ENCODE results near the gene PARVG. TPM values are rescaled to one million over a fixed set of nuclear protein-coding genes. Genes with fewer than 3 reads are reported as not detected.

The PARVG gene
- 10 to 100 TPM; 32.5 to 39.9 (median 39.3) TPM for total RNA-seq

GRCh38 chr22:44180706-44181032, at the start of gene PARVG:
TSS of gene PARVG (plus strand) at chr22:44180925. CDS start at chr22:44183330, 2,405 bp downstream.
- DNase-seq (no peak), ATAC-seq (peak; percentile 42 to 44)
- Mint-ChIP-seq H3K9me3 (no peaks in the 10 kb centered on the region), H3K4me3 (peak within 1 kb of the TSS; percentile 89), H3K36me3 (ENCODE audit: insufficient read depth) (peaks cover 3% of the 10 kb centered on the region), H3K27me3 (ENCODE audit: low read depth) (no peaks in the 10 kb centered on the region), H3K4me1 (ENCODE audit: low read depth) (peaks cover 27% of the 10 kb centered on the region)

- Mint-ChIP-seq H3K36me3 (ENCODE audit: insufficient read depth) (peaks cover 7% of the 10 kb centered on the region), H3K27me3 (ENCODE audit: low read depth) (peaks cover 12% of the 10 kb centered on the region), H3K4me1 (ENCODE audit: low read depth) (peaks cover 4% of the 10 kb centered on the region), H3K4me3 (no peak overlapping the region), H3K9me3 (peaks cover 13% of the 10 kb centered on the region)
- no peak for DNase-seq
- no peak for ATAC-seq
Observed at GRCh38 chr22:44131412-44131811, 49.3 kb upstream of the PARVG start.

- DNase-seq (no peak), ATAC-seq (no peak)
- peaks cover 13% of the 10 kb centered on the region for H3K9me3 Mint-ChIP-seq
- H3K4me3 Mint-ChIP-seq, result no peak overlapping the region
- H3K4me1 Mint-ChIP-seq (ENCODE audit: low read depth), result peaks cover 4% of the 10 kb centered on the region
- H3K27me3 Mint-ChIP-seq (ENCODE audit: low read depth), result peaks cover 12% of the 10 kb centered on the region
- peaks cover 10% of the 10 kb centered on the region for H3K36me3 Mint-ChIP-seq (ENCODE audit: insufficient read depth)
Observed at GRCh38 chr22:44131989-44132685, 48.6 kb upstream of the PARVG start.

- Mint-ChIP-seq H3K36me3 (ENCODE audit: insufficient read depth) (peaks cover 14% of the 10 kb centered on the region), H3K9me3 (peaks cover 14% of the 10 kb centered on the region)
Observed at GRCh38 chr22:44132724-44133123, 48.0 kb upstream of the PARVG start.

GRCh38 chr22:44133161-44133560, 47.6 kb upstream of the PARVG start:
- ATAC-seq (no peak), DNase-seq (no peak)
- Mint-ChIP-seq H3K4me1 (ENCODE audit: low read depth) (peaks cover 4% of the 10 kb centered on the region), H3K9me3 (peaks cover 15% of the 10 kb centered on the region), H3K36me3 (ENCODE audit: insufficient read depth) (peaks cover 15% of the 10 kb centered on the region), H3K4me3 (no peak overlapping the region), H3K27me3 (ENCODE audit: low read depth) (peaks cover 12% of the 10 kb centered on the region)

More at GRCh38 chr22:44132724-44133123, 48.0 kb upstream of the PARVG start:
- H3K4me1 Mint-ChIP-seq (ENCODE audit: low read depth), result peaks cover 4% of the 10 kb centered on the region
- peaks cover 12% of the 10 kb centered on the region for H3K27me3 Mint-ChIP-seq (ENCODE audit: low read depth)
- DNase-seq (no peak), ATAC-seq (no peak)
- no peak overlapping the region for H3K4me3 Mint-ChIP-seq

GRCh38 chr22:44133901-44134571, 46.7 kb upstream of the PARVG start:
- Mint-ChIP-seq H3K4me1 (ENCODE audit: low read depth) (peaks cover 4% of the 10 kb centered on the region), H3K36me3 (ENCODE audit: insufficient read depth) (peaks cover 15% of the 10 kb centered on the region), H3K4me3 (no peak overlapping the region), H3K9me3 (peaks cover 15% of the 10 kb centered on the region), H3K27me3 (ENCODE audit: low read depth) (peaks cover 12% of the 10 kb centered on the region)
- ATAC-seq, result no peak
- DNase-seq, result no peak

GRCh38 chr22:44136112-44136511, 44.6 kb upstream of the PARVG start:
- Mint-ChIP-seq H3K36me3 (ENCODE audit: insufficient read depth) (peaks cover 15% of the 10 kb centered on the region), H3K27me3 (ENCODE audit: low read depth) (peaks cover 12% of the 10 kb centered on the region), H3K9me3 (peaks cover 15% of the 10 kb centered on the region), H3K4me1 (ENCODE audit: low read depth) (peaks cover 4% of the 10 kb centered on the region), H3K4me3 (no peak overlapping the region)
- DNase-seq (no peak), ATAC-seq (no peak)

GRCh38 chr22:44136786-44137185, 43.9 kb upstream of the PARVG start:
- Mint-ChIP-seq H3K4me3 (no peak overlapping the region), H3K9me3 (peaks cover 15% of the 10 kb centered on the region), H3K4me1 (ENCODE audit: low read depth) (peaks cover 4% of the 10 kb centered on the region), H3K36me3 (ENCODE audit: insufficient read depth) (peaks cover 15% of the 10 kb centered on the region), H3K27me3 (ENCODE audit: low read depth) (peaks cover 9% of the 10 kb centered on the region)
- ATAC-seq, result no peak
- no peak for DNase-seq

GRCh38 chr22:44137415-44137814, 43.3 kb upstream of the PARVG start:
- Mint-ChIP-seq H3K4me1 (ENCODE audit: low read depth) (peaks cover 4% of the 10 kb centered on the region), H3K36me3 (ENCODE audit: insufficient read depth) (peaks cover 15% of the 10 kb centered on the region), H3K4me3 (no peak overlapping the region), H3K27me3 (ENCODE audit: low read depth) (peaks cover 9% of the 10 kb centered on the region), H3K9me3 (peaks cover 15% of the 10 kb centered on the region)
- no peak for DNase-seq
- ATAC-seq, result no peak

GRCh38 chr22:44139773-44140172, 41.0 kb upstream of the PARVG start:
- Mint-ChIP-seq H3K36me3 (ENCODE audit: insufficient read depth) (peaks cover 15% of the 10 kb centered on the region), H3K27me3 (ENCODE audit: low read depth) (no peaks in the 10 kb centered on the region), H3K4me1 (ENCODE audit: low read depth) (no peaks in the 10 kb centered on the region), H3K4me3 (no peak overlapping the region), H3K9me3 (peaks cover 15% of the 10 kb centered on the region)
- DNase-seq, result no peak
- no peak for ATAC-seq

- no peak overlapping the region for H3K4me3 Mint-ChIP-seq
- DNase-seq (no peak), ATAC-seq (no peak)
- no peaks in the 10 kb centered on the region for H3K4me1 Mint-ChIP-seq (ENCODE audit: low read depth)
- H3K36me3 Mint-ChIP-seq (ENCODE audit: insufficient read depth), result peaks cover 3% of the 10 kb centered on the region
- H3K9me3 Mint-ChIP-seq, result peaks cover 3% of the 10 kb centered on the region
- no peaks in the 10 kb centered on the region for H3K27me3 Mint-ChIP-seq (ENCODE audit: low read depth)
Observed at GRCh38 chr22:44142421-44143104, 38.2 kb upstream of the PARVG start.

GRCh38 chr22:44143105-44143474, 37.6 kb upstream of the PARVG start:
- no peaks in the 10 kb centered on the region for H3K27me3 Mint-ChIP-seq (ENCODE audit: low read depth)
- H3K4me1 Mint-ChIP-seq (ENCODE audit: low read depth), result no peaks in the 10 kb centered on the region
- H3K36me3 Mint-ChIP-seq (ENCODE audit: insufficient read depth), result no peaks in the 10 kb centered on the region
- H3K9me3 Mint-ChIP-seq, result no peaks in the 10 kb centered on the region
- H3K4me3 Mint-ChIP-seq, result no peak overlapping the region
- ATAC-seq, result no peak
- DNase-seq, result no peak

- Mint-ChIP-seq H3K27me3 (ENCODE audit: low read depth) (no peaks in the 10 kb centered on the region), H3K4me3 (no peak overlapping the region), H3K4me1 (ENCODE audit: low read depth) (no peaks in the 10 kb centered on the region), H3K36me3 (ENCODE audit: insufficient read depth) (no peaks in the 10 kb centered on the region), H3K9me3 (no peaks in the 10 kb centered on the region)
- ATAC-seq, result no peak
- no peak for DNase-seq
Observed at GRCh38 chr22:44143579-44143978, 37.1 kb upstream of the PARVG start.

GRCh38 chr22:44144046-44144569, 36.6 kb upstream of the PARVG start:
- Mint-ChIP-seq H3K4me3 (no peak overlapping the region), H3K36me3 (ENCODE audit: insufficient read depth) (no peaks in the 10 kb centered on the region), H3K9me3 (no peaks in the 10 kb centered on the region), H3K4me1 (ENCODE audit: low read depth) (no peaks in the 10 kb centered on the region), H3K27me3 (ENCODE audit: low read depth) (no peaks in the 10 kb centered on the region)
- DNase-seq (no peak), ATAC-seq (no peak)

Data from activated T-cell treated with anti-CD3 and anti-CD28 coated beads, Interleukin-2, amount 50 U/mL, for 4 hours (primary cell).